Measurements from ENCODE around the gene PRKAG2.

Gene PRKAG2

GRCh38 chr7:151630851-151631569 is 245.9 kb downstream of the PRKAG2 start:
- in situ Hi-C loops (cut with MboI; ENCODE audit: low sequenced_read_pairs): no loop called here

- in situ Hi-C loops (cut with MboI; ENCODE audit: low sequenced_read_pairs): no loop called here
Measured at GRCh38 chr7:151630358-151630757, 246.6 kb downstream of the PRKAG2 start.

GRCh38 chr7:151629713-151630272 is 247.1 kb downstream of the PRKAG2 start:
- in situ Hi-C loops (cut with MboI; ENCODE audit: low sequenced_read_pairs): no loop called here

- in situ Hi-C loops (cut with MboI; ENCODE audit: low sequenced_read_pairs): no loop called here
Measured at GRCh38 chr7:151628846-151629604, 247.9 kb downstream of the PRKAG2 start.

DNA sequence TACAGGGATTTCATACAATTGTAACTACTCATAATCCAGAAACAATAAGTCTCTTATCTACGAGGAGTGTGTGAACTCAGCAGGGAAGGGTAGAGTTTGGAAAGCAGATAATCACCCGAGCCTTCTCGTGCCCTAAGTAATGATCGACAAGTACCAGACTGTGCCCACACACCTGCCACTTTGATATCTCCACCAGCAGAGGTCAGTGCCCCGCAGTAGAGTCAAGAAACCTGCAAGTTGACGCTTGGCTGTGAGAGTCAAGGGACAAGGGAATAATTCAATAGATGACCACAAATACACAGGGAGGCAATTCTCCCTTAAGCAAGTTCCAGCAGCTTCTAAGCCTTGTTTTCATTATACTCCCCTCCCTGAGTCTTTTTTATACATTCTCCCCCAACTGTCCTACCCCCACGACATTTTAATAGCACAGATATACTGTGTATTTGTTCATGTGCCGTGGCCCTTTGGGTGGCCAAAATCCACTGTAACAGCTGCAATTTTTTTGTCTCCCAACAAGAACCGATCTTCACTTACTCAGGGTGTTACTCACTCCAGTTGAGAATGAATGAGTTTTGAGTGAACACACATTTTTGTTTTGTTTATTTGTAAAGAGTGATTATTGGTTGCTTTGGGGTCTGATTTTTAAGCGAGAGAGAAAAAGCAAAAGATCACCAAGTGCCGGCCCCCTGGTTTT is 250.3 kb downstream of the PRKAG2 start:
- in situ Hi-C loops (cut with MboI; ENCODE audit: low sequenced_read_pairs): no loop called here

DNA sequence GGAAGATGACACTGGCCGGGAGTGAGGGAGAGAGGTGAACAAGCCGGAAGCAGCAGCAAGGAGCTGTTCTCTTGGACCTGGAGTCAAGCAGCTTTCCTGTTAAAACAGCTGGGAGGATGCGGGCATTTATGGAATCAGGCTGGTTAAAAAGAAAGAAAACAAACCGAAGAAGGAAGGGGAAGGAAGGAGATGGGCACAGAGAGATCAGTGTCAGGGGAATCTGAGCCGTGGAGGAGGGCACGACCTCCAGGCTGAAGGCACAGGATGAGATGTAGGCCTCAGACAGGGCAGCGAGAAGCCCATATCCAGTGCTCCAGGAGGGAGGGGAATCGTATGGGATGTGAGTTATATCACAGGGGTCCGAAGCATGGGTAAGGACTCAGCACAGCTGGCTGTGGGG is 251.3 kb downstream of the PRKAG2 start:
- in situ Hi-C loops (cut with MboI; ENCODE audit: low sequenced_read_pairs): no loop called here

GRCh38 chr7:151624246-151624928 is 252.5 kb downstream of the PRKAG2 start:
- in situ Hi-C loops (cut with MboI; ENCODE audit: low sequenced_read_pairs): no loop called here

DNA sequence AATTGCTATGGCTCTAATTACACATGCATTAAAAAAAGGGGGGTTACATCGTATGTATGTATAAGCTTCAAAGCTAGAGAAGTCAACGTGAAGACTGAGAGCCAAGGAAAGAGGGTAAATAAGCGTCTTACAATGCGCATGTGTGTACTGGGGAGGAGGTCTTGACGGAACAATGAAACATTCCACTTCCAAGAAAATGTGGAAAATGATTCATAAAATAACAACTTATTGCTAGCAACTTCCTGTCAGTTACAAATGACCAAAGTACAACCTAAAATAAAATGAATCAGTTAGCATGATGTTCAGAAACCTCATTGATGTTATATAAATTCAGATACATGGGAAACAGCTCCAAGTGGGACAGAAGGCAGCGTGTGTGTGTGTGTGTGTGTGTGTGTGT is 253.1 kb downstream of the PRKAG2 start:
- in situ Hi-C loops (cut with MboI; ENCODE audit: low sequenced_read_pairs): no loop called here

- in situ Hi-C loops (cut with MboI; ENCODE audit: low sequenced_read_pairs): no loop called here
Measured at GRCh38 chr7:151621961-151622360, 255.0 kb downstream of the PRKAG2 start.

DNA sequence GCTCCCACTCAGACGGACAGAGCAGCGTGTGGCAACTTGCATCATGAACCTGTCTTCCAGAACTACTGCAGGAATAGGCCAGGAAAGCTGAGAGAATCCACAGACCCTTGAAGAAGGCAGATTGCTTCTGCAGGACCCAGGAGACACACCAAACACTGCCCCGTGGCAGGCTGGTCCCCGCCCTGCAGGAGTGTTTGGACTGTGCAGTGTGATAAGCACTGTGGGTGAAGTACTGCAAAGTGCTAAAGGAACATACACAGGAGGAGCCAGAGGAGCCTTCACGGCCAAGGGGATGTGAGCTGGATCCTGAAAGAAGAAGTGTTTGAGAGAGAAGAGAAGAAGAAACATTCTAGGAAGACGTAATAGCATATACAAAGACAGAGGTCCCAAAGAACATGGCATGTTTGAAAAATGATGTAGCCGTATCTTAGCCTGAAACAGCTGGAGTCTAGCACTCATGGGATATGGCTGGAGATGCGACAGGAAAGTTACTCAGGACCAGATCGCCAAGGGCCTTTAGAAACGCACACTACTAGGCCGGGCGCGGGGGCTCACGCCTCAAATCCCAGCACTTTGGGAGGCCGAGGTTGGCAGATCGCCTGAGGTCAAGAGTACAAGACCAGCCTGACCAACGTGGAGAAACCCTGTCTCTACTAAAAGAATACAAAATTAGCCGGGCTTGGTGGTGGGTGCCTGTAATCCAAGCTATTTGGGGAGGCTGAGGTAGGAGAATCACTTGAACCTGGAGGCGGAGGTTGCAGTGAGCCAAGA is 260.3 kb downstream of the PRKAG2 start:
- in situ Hi-C loops (cut with MboI; ENCODE audit: low sequenced_read_pairs): no loop called here

DNA sequence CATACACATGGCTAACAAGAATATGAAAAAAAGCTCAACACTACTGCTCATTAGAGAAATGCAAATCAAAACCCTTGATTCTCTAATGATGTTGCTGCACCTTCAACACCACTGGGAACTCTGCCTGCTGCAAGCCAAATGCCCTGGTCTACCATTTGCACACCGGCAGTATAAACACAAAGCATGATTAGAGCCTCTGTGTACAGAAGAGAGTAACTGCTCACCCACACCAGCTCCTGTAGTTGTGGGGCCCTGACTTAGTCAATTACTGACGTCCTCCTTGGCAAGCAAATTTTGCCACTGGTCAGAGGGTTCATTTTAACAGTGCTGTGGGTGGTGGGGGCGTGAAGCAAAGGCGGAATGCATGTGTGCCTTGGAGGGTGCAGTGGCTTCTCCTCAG is 261.1 kb downstream of the PRKAG2 start:
- in situ Hi-C loops (cut with MboI; ENCODE audit: low sequenced_read_pairs): no loop called here

DNA sequence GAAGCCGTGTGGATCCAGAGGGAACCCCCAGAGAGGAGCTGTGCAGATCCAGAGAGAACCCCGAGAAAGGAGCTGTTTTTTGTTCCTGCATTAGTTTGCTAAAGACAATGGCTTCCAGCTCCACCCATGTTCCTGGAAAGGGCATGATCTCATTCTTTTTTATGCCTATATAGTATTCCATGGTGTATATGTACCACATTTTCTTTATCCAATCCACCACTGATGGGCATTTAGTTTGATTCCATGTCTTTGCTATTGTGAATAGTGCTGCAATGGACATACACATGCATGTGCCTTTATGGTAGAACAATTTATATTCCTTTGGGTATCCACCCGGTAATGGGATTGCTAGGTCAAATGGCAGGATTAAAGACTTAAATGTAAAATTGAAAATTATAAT is 261.9 kb downstream of the PRKAG2 start:
- in situ Hi-C loops (cut with MboI; ENCODE audit: low sequenced_read_pairs): no loop called here

- in situ Hi-C loops (cut with MboI; ENCODE audit: low sequenced_read_pairs): no loop called here
Measured at GRCh38 chr7:151614019-151614418, 262.9 kb downstream of the PRKAG2 start.

- in situ Hi-C loops (cut with MboI; ENCODE audit: low sequenced_read_pairs): no loop called here
Measured at GRCh38 chr7:151611878-151612277, 265.0 kb downstream of the PRKAG2 start.

- in situ Hi-C loops (cut with MboI; ENCODE audit: low sequenced_read_pairs): no loop called here
Measured at GRCh38 chr7:151611041-151611440, 265.9 kb downstream of the PRKAG2 start.

DNA sequence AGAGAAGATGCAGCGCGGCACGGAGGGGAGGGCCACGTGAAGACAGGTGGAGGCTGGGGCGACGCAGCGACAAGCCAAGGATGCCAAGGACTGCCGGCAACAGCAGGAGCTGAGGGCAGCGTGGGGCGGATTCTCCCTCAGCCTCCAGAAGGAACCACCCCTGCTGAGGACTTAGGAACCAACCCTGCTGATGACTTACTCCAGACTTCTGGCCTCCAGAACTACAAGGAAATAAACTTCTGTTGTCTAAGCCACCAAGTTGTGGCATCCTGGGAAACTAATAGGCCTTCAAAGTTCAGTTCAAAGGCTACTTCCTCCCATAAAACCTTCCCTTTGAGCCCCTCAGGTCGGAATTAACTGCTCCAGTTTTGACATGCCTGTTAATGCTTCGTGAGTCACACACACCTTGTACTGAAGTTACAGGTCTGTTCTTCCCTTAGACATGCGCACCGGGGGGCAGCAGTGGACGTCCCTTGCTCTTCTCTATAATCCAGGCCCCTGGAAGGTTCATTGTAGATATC is 268.8 kb downstream of the PRKAG2 start:
- in situ Hi-C loops (cut with MboI; ENCODE audit: low sequenced_read_pairs): no loop called here

DNA sequence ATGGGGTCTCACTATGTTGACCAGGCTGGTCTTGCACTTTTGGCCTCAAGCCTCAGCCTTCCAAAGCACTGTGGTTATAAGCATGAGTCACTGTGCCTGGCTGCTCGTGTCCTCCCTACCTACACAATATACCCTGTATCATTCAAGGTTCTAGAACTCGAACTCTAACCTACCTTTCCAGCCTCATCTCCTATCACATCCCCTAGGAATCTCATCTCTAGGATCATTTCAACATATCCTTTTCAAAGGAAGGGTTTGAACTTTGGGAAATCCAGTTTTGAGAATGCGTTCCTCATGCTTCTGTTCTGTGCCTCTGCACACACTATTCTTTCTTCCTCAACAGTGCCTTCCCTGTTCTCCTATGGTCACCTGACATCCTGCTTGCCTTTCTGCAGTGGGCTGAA is 269.4 kb downstream of the PRKAG2 start:
- in situ Hi-C loops (cut with MboI; ENCODE audit: low sequenced_read_pairs): no loop called here

DNA sequence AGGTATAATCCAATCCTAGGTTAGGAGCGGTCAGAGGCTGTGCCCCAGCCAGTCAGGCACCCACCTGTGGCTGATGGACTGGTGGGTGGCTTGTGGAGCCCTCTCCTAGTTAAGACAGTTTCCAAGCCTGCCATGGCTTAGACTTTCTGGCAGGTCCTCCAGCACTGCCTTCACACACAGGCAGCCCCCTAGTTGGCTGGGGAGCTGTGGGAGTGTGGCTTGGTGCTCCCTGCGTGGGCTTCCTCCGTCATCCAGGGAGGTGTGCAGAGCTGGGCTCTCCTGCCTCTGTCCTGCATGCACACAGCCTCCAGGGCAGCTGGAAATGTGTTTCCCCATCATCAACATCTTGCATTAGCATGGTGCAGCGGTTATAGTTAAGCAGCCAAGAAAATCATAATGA is 273.0 kb downstream of the PRKAG2 start:
- in situ Hi-C loops (cut with MboI; ENCODE audit: low sequenced_read_pairs): no loop called here

DNA sequence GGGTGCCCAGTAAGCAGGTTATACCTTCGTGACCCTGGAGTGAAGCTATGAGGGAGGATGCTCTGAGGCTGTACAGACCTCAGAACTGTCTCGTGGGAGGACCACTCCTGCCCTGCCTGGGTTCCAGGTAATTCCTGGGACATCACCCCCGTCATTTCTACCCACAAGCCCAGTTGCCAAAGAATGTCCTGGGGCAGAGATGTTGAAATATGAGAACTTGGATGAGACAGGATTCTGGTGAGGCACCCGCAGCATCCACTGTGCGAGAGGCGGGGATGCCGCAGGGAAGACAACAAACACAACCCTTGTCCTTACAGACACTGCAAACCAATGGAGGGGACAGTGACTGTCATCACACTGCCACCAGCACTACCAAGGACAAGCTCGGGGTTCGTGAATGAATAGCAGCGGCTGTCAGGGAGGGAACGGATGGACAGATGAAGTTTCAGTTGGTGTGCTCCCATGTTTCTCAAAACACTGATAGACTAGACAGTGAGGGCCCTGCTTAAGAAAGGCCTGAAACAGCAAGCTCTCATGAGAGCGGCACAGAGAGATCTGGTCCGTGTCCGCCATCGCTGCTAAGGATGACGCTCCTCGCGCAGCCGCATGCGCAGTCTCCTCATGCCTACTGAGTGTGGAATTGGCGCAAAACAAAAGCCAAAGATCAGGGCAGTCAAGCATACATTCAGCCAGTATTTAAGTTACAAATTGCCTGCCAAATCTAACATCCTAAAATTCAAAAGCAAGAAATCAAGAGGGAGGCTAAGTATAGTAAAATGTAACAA is 275.2 kb downstream of the PRKAG2 start:
- in situ Hi-C loops (cut with MboI; ENCODE audit: low sequenced_read_pairs): no loop called here

Data from HL-60/S4 treated with phorbol 12-myristate 13-acetate at 8.2 ng/mL for 4 days and 3 days (cell line).